Measurements from ENCODE around the gene NUB1. TPM values are rescaled to one million over a fixed set of nuclear protein-coding genes. Genes with fewer than 3 reads are reported as not detected.

The NUB1 gene, protein sequence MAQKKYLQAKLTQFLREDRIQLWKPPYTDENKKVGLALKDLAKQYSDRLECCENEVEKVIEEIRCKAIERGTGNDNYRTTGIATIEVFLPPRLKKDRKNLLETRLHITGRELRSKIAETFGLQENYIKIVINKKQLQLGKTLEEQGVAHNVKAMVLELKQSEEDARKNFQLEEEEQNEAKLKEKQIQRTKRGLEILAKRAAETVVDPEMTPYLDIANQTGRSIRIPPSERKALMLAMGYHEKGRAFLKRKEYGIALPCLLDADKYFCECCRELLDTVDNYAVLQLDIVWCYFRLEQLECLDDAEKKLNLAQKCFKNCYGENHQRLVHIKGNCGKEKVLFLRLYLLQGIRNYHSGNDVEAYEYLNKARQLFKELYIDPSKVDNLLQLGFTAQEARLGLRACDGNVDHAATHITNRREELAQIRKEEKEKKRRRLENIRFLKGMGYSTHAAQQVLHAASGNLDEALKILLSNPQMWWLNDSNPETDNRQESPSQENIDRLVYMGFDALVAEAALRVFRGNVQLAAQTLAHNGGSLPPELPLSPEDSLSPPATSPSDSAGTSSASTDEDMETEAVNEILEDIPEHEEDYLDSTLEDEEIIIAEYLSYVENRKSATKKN
- 56.3 and 61.7 TPM in 2 replicates for total RNA-seq (ENCODE audit: low replicate concordance)

GRCh38 chr7:151341357-151342101 is at the start of gene NUB1:
Gene NUB1 (plus strand): TSS chr7:151341812. CDS start chr7:151345350, 3,538 bp downstream.
- TF ChIP-seq EZH2 (IDR thresholded peaks at IDR 0.05) (no peak), CTCF (IDR thresholded peaks at IDR 0.05) (no peak), EZH2phosphoT487 (IDR thresholded peaks at IDR 0.05) (no peak)
- Mint-ChIP-seq H3K4me3 (peak within 1 kb of the TSS; percentile 87), H3K27ac (no peak within 1 kb of the TSS), H3K36me3 (no peaks in the 10 kb centered on the region), H3K9me3 (peaks cover 3% of the 10 kb centered on the region), H3K27me3 (ENCODE audit: insufficient read depth, low read depth) (no peaks in the 10 kb centered on the region), H3K4me1 (peaks cover 7% of the 10 kb centered on the region)
- DNase-seq (ENCODE audit: low spot score) = peak; percentile 96
- peak within 1 kb of the TSS; percentile 98 for H3K4me2 ChIP-seq
- H3K9ac ChIP-seq = peak within 1 kb of the TSS; percentile 69
- H3K27me3 ChIP-seq = no peaks in the 10 kb centered on the region
- H3K79me2 ChIP-seq (ENCODE audit: low read depth) = peaks cover 29% of the 10 kb centered on the region
- H3K36me3 ChIP-seq = no peaks in the 10 kb centered on the region
- no peak within 1 kb of the TSS for H3K27ac ChIP-seq
- peak within 1 kb of the TSS; percentile 80 for H3K4me3 ChIP-seq
- no peaks in the 10 kb centered on the region for H4K20me1 ChIP-seq (ENCODE audit: low read depth)
- peak within 1 kb of the TSS; percentile 99 for H2AFZ ChIP-seq (replicated peaks)
- H3K9me3 ChIP-seq (ENCODE audit: low read depth) = peaks cover 4% of the 10 kb centered on the region
- peaks cover 8% of the 10 kb centered on the region for H3K4me1 ChIP-seq
- H3F3A ChIP-seq (ENCODE audit: low read depth) = peaks cover 21% of the 10 kb centered on the region

GRCh38 chr7:151292850-151293249 is 48.8 kb upstream of the NUB1 start:
- no peak for TF ChIP-seq CTCF (IDR thresholded peaks at IDR 0.05)
- TF ChIP-seq EZH2phosphoT487 (IDR thresholded peaks at IDR 0.05) = no peak
- no peak for TF ChIP-seq EZH2 (IDR thresholded peaks at IDR 0.05)
- Histone ChIP-seq H2AFZ (replicated peaks) (no peak overlapping the region), H3K27me3 (peaks cover 22% of the 10 kb centered on the region), H3F3A (ENCODE audit: low read depth) (no peaks in the 10 kb centered on the region), H3K9me3 (ENCODE audit: low read depth) (peaks cover 3% of the 10 kb centered on the region), H3K4me3 (no peak overlapping the region), H3K9ac (no peak overlapping the region), H3K4me1 (no peaks in the 10 kb centered on the region), H3K27ac (no peak overlapping the region), H4K20me1 (ENCODE audit: low read depth) (no peaks in the 10 kb centered on the region), H3K36me3 (no peaks in the 10 kb centered on the region), H3K4me2 (no peak overlapping the region), H3K79me2 (ENCODE audit: low read depth) (no peaks in the 10 kb centered on the region)
- H3K27ac Mint-ChIP-seq = no peak overlapping the region
- H3K4me3 Mint-ChIP-seq = no peak overlapping the region
- no peaks in the 10 kb centered on the region for H3K4me1 Mint-ChIP-seq
- peaks cover 6% of the 10 kb centered on the region for H3K27me3 Mint-ChIP-seq (ENCODE audit: insufficient read depth, low read depth)
- DNase-seq (ENCODE audit: low spot score) = no peak
- H3K36me3 Mint-ChIP-seq = no peaks in the 10 kb centered on the region
- peaks cover 7% of the 10 kb centered on the region for H3K9me3 Mint-ChIP-seq

DNA sequence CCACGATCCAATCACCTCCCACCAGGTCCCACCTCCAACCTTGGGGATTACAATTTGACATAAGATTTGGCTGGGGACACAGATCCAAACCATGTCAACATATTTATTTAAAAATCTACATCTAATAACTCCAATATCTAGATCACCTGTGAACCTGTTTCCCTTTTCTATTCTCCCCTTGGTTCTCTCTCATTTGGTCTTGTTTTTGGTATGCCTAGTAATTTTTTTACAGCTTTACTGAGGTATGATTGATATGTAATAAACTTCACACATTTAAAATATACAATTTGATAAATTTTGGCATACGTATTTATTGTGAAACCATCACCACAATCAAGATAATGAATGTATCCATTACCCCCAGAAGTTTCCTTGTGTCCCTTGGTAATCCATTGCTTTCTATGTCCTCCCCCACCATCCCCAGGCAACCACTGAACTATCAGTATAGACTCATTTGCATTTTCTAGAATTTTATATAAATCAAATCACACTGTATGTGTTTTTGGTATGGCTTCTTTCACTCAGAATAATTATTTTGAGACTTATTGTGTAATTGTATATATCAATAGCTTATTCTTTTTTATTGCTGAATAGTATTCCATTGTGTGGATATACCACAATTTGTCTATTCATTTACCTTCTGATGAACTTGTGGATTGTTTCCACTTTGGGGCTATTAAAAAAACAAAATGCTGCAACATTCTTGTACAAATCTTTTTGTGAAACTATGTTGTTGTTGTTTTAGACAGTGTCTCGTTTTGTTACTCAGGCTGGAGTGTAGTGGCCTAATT is 45.2 kb upstream of the NUB1 start:
- Histone ChIP-seq H3K27ac (no peak overlapping the region), H3K9me3 (ENCODE audit: low read depth) (peaks cover 3% of the 10 kb centered on the region), H2AFZ (replicated peaks) (no peak overlapping the region), H3F3A (ENCODE audit: low read depth) (no peaks in the 10 kb centered on the region), H3K79me2 (ENCODE audit: low read depth) (no peaks in the 10 kb centered on the region), H3K9ac (no peak overlapping the region), H3K27me3 (peaks cover 27% of the 10 kb centered on the region), H4K20me1 (ENCODE audit: low read depth) (no peaks in the 10 kb centered on the region), H3K4me1 (no peaks in the 10 kb centered on the region), H3K4me3 (no peak overlapping the region), H3K4me2 (no peak overlapping the region), H3K36me3 (no peaks in the 10 kb centered on the region)
- Mint-ChIP-seq H3K9me3 (peaks cover 9% of the 10 kb centered on the region), H3K36me3 (peaks cover 2% of the 10 kb centered on the region), H3K27ac (no peak overlapping the region), H3K4me1 (no peaks in the 10 kb centered on the region), H3K4me3 (no peak overlapping the region), H3K27me3 (ENCODE audit: insufficient read depth, low read depth) (peaks cover 12% of the 10 kb centered on the region)
- DNase-seq (ENCODE audit: low spot score) = no peak
- no peak for TF ChIP-seq EZH2phosphoT487 (IDR thresholded peaks at IDR 0.05)
- no peak for TF ChIP-seq CTCF (IDR thresholded peaks at IDR 0.05)
- TF ChIP-seq EZH2 (IDR thresholded peaks at IDR 0.05) = no peak
